Spleen (tissue), 11 donors: ENCODE results near the gene BAHCC1. TPM values are rescaled to one million over a fixed set of nuclear protein-coding genes. Genes with fewer than 3 reads are reported as not detected.
A peak's percentile ranks its signal among the peaks of the same experiment; 100 is the strongest.

Experiments
- DNase-seq: peaks from one replicate; pipeline ENCODE4 v3.0.0-alpha.2; 2020
- H3K27ac ChIP-seq, 8 donors: fragments of 200-600 bp; sonication (generic) in 7 of 8; 1 replicate in 4 of 8; 2 replicates in 4 of 8; pipeline versions ENCODE4 v1.5.0 to v1.8.0; 2016 to 2021; ENCODE audit warnings: inconsistent platforms in 4 of 8, mild to moderate bottlenecking in 4 of 8, moderate library complexity in 1 of 8
- H3K27me3 ChIP-seq, 7 donors: fragments of 200-600 bp; sonication (generic) in 6 of 7; replicated peaks in 1 of 7; 1 replicate in 4 of 7; 2 replicates in 3 of 7; pipeline versions ENCODE4 v1.5.0 to v1.8.0; 2016 to 2021; ENCODE audit warnings: inconsistent platforms in 3 of 7, mild to moderate bottlenecking in 1 of 7
- H3K36me3 ChIP-seq, 6 donors: fragments of 200-600 bp; sonication (generic) in 5 of 6; 1 replicate in 4 of 6; 2 replicates in 2 of 6; pipeline versions ENCODE4 v1.5.0 to v1.8.0; 2016 to 2021; ENCODE audit warnings: inconsistent platforms in 2 of 6
- H3K4me1 ChIP-seq, 6 donors: fragments of 200-600 bp; sonication (generic) in 5 of 6; 1 replicate in 3 of 6; 2 replicates in 3 of 6; pipeline versions ENCODE4 v1.5.0 to v1.8.0; 2016 to 2021; ENCODE audit warnings: inconsistent platforms in 3 of 6
- H3K4me3 ChIP-seq, 8 donors: fragments of 200-600 bp; sonication (generic) in 7 of 8; 1 replicate in 4 of 8; 2 replicates in 4 of 8; pipeline versions ENCODE4 v1.5.0 to v1.8.0; 2016 to 2021; ENCODE audit warnings: inconsistent platforms in 4 of 8, mild to moderate bottlenecking in 4 of 8, moderate library complexity in 2 of 8
- H3K9me3 ChIP-seq, 8 donors: fragments of 200-600 bp; sonication (generic) in 7 of 8; 1 replicate in 4 of 8; 2 replicates in 4 of 8; pipeline versions ENCODE4 v1.5.0 to v1.8.0; 2016 to 2021; ENCODE audit warnings: inconsistent platforms in 4 of 8
- POLR2A ChIP-seq, 3 donors: fragments of 450-650 bp; IDR thresholded peaks; one replicate each; pipeline ENCODE4 v1.5.1; 2017; ENCODE audit warnings: antibody characterized with exemption in 3 of 3, mild to moderate bottlenecking in 1 of 3
- POLR2AphosphoS5 ChIP-seq, 3 donors: sonication (generic); formaldehyde crosslinking; IDR thresholded peaks; one replicate each; pipeline ENCODE4 v1.5.1; 2017; ENCODE audit warnings: antibody characterized with exemption in 3 of 3
- WGBS, 5 donors: extraction: QIAGEN DNeasy Blood & Tissue Kit in 3 of 5; methylation state at CpG; one replicate each; pipeline versions ENCODE4 v1.1.5 to v1.1.7; 2013 to 2018; 5-methylcytosine and 5-hydroxymethylcytosine counted together
- intact Hi-C: fragments of 100-400 bp; cut with DNase I; formaldehyde crosslinking; loops from one replicate; pipeline ENCODE4 v1.15.0; 2023; ENCODE audit warnings: low total_unique reads
- polyA plus RNA-seq, 3 donors: library from polyadenylated mRNA; stranded (reverse); fragments of 200-250 nt; gene quantifications; one replicate each; pipeline ENCODE4 v1.2.1, GENCODE V29; 2013
- total RNA-seq, 7 donors: library from RNA; depleted of rRNA in 3 of 7; stranded (reverse); fragments of >200 nt in 3 of 7; fragmentation: NEBNext Ultra II Directional in 4 of 7; extraction: Animal tissue kit (Norgen Biotek cat#: 25700) in 4 of 7; gene quantifications; one replicate each; pipeline versions ENCODE4 v1.1.0 to v1.2.1, GENCODE V29; 2016 to 2021
- TF ChIP-seq, protein P1 (sequence below), 11 experiments: fragments of 200-600 bp in 7 of 11; fragments of 450-650 bp in 4 of 11; sonication (generic) in 4 of 11; IDR thresholded peaks in 8 of 11; conservative IDR thresholded peaks in 3 of 11; 1 replicate in 7 of 11; 2 replicates in 4 of 11; pipeline versions ENCODE4 v1.4.0 to v1.8.0; 2016 to 2021; ENCODE audit warnings: antibody characterized with exemption in 11 of 11, inconsistent platforms in 4 of 11, mild to moderate bottlenecking in 1 of 11
- donor health status: healthy with polysubstance abuse.
- donor health status: DM: no; HTN: no; CAD: no; lungs with moderate emphysema.
- donor health status: DM: no; HTN: no; CAD: no.
- donor health status: Bipolar disorder and iron deficiency.
- donor health status: healthy.
- donor health status: DM: no; HTN: no; CAD: no.
- donor health status: DM: yes; HTN: yes; CAD: no.

BAHCC1 gene
- total and polyA plus RNA-seq, 10 donors = 1.7 to 20.3 (median 12.4) TPM

DNA sequence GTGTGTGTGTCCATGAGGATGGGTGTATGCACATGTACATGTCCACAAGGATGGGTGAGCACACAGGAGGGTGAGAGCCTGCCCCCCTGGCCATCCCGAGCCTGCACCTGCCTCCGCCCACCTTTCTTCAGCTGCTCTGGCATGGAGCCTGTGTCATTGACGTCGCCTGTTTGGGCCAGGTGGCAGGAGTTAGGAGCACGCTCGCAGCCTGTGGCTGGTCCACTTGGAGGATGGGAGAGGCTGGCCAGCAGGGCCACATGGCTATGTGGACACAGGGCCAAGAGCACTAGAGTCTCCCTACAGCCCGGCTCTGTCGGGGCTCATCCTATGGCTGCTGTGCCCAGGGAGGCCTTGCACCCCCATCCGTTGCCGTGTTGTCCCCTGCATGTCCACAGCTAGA is 21.4 kb downstream of the BAHCC1 start:
- 84 to 90% (median 89%) methylated on average over 6 to 10 of the region's 10 CpGs for WGBS, 5 donors
- TF ChIP-seq, protein P1, sequence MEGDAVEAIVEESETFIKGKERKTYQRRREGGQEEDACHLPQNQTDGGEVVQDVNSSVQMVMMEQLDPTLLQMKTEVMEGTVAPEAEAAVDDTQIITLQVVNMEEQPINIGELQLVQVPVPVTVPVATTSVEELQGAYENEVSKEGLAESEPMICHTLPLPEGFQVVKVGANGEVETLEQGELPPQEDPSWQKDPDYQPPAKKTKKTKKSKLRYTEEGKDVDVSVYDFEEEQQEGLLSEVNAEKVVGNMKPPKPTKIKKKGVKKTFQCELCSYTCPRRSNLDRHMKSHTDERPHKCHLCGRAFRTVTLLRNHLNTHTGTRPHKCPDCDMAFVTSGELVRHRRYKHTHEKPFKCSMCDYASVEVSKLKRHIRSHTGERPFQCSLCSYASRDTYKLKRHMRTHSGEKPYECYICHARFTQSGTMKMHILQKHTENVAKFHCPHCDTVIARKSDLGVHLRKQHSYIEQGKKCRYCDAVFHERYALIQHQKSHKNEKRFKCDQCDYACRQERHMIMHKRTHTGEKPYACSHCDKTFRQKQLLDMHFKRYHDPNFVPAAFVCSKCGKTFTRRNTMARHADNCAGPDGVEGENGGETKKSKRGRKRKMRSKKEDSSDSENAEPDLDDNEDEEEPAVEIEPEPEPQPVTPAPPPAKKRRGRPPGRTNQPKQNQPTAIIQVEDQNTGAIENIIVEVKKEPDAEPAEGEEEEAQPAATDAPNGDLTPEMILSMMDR (IDR thresholded peaks at IDR 0.05 in 8 of 11, conservative IDR thresholded peaks at IDR 0.05 in 3 of 11) = no peak
- TF ChIP-seq POLR2A (IDR thresholded peaks at IDR 0.05) (no peak), POLR2AphosphoS5 (IDR thresholded peaks at IDR 0.05) (no peak)
- intact Hi-C loops = no loop called here

DNA sequence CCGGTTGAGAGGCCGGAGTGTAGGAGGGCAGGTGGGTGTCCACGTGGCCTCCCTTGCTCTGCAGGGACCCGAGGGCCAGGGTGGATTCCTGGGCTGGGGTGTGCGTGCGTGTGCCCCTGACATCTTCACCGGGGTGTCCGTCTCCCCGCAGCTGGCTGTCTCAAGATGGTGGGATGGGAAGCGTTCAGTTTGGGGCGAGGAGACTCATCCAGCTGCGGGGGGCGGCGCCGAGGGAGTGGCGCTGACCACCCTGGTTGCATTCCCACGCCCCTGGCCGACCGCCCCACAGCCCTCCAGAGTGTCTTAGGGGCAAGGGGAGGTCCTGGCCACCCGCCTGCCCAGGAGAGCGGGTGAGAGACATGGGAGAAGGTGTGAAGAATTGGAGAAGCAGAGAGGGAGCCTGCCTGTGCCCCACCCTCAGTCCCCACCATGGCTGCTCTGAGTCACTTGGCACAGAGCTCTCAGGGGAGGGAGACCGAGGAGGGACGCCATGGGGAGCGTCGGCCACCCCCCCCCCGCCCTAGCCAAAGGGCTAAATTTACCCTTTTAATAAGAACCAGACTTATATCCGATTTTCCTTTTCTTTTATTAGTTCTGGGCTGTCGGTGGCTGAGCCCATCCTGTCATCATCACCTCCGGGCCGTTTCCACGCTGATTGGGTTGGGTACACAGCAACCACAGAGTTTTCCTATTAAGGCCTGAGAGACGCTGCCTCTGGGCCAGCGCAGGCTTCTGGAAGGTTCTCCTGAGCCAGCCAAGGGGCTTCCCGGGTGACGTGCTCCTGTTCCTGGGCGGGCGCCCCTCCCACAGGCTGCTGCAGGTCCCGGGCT is 22.0 kb downstream of the BAHCC1 start:
- no peak overlapping the region for H3K4me3 ChIP-seq
- H3K9me3 ChIP-seq = no peaks in the 10 kb centered on the region
- H3K27ac ChIP-seq = peak overlapping the region in 5 of 8 donors; percentile 18 to 83 (median 32)
- no peak for DNase-seq
- H3K36me3 ChIP-seq = no peaks in the 10 kb centered on the region
- no peak for TF ChIP-seq POLR2AphosphoS5 (IDR thresholded peaks at IDR 0.05)
- TF ChIP-seq POLR2A (IDR thresholded peaks at IDR 0.05) = no peak
- TF ChIP-seq, protein P1 (IDR thresholded peaks at IDR 0.05 in 8 of 11, conservative IDR thresholded peaks at IDR 0.05 in 3 of 11) = no peak
- peaks cover 0 to 62% (median 0%) of the 10 kb centered on the region in 7 donors for H3K27me3 ChIP-seq
- H3K4me1 ChIP-seq = peaks cover 20 to 72% (median 55%) of the 10 kb centered on the region in 6 donors
- WGBS, 5 donors = 84 to 89% (median 87%) methylated on average over 31 to 38 of the region's 38 CpGs
- intact Hi-C loops = no loop called here

More for the DNA sequence above, 21.4 kb downstream of the BAHCC1 start:
- H3K9me3 ChIP-seq = no peaks in the 10 kb centered on the region
- DNase-seq = no peak
- H3K27ac ChIP-seq = no peak overlapping the region
- H3K36me3 ChIP-seq = no peaks in the 10 kb centered on the region
- H3K4me1 ChIP-seq = peaks cover 27 to 72% (median 55%) of the 10 kb centered on the region in 6 donors
- H3K4me3 ChIP-seq = no peak overlapping the region
- H3K27me3 ChIP-seq = peaks cover 0 to 62% (median 0%) of the 10 kb centered on the region in 7 donors

DNA sequence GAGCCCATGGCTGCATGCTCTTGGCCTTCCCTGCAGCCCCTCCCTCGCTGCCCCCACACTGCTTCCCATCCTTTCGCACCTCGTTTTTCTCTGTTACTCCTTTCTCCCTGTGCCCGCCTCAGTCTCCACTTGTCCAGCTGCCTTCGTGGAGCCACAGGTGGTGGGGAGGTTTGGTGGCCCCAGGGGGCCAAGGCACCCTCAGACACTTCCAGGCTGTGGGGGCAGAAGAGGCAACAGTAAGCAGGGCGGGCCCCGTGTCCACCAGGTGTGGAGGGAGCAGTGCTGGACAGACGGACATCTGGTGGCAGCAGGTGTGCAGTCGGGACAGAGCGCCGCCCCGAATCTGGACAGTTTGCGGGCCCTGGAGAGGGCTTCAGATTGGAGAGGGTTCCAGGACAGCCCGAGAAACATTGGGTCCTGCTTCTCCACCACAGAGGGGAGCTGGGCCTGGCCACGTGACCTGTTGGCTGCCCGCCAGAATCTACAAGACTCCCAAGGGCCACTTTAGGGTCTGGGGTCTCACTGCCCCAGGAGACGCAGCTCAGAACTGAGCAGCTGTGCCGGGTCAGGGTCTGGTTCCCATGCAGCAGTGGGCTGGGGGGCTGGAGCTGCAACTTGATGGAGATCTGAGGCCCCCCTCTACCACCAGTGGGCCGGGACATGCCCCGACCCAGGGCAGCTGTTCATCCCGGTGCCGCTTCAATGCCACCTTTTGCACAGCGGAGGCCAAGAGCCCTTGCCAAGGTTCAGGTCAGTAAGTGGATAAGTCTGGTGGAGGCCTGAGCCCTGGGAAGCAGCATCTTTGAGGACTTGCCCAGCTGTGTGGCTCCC is 22.8 kb downstream of the BAHCC1 start:
- Histone ChIP-seq H3K36me3 (no peaks in the 10 kb centered on the region), H3K27me3 (peaks cover 0 to 62% (median 0%) of the 10 kb centered on the region in 7 donors), H3K9me3 (no peaks in the 10 kb centered on the region), H3K4me3 (no peak overlapping the region), H3K4me1 (peaks cover 15 to 72% (median 55%) of the 10 kb centered on the region in 6 donors), H3K27ac (peak overlapping the region in 5 of 8 donors; percentile 22 to 83 (median 32))
- DNase-seq = no peak
- 85 to 94% (median 88%) methylated on average over 13 to 23 of the region's 23 CpGs for WGBS, 5 donors
- intact Hi-C loops = no loop called here
- no peak for TF ChIP-seq POLR2AphosphoS5 (IDR thresholded peaks at IDR 0.05)
- TF ChIP-seq POLR2A (IDR thresholded peaks at IDR 0.05) = no peak
- TF ChIP-seq, protein P1 (IDR thresholded peaks at IDR 0.05 in 8 of 11, conservative IDR thresholded peaks at IDR 0.05 in 3 of 11) = no peak
